T-cell (primary cell): Measurements from ENCODE around the gene FICD. TPM values are rescaled to one million over a fixed set of nuclear protein-coding genes. Genes with fewer than 3 reads are reported as not detected.

Source experiments
- total RNA-seq, 35 experiments: library from RNA in 6 of 35; stranded (reverse) in 6 of 35; fragments of 120-200 nt in 1 of 35; gene quantifications; one replicate each; pipeline versions ENCODE4 v1.2.1 to v1.2.4 and lab custom pipeline; 2013 to 2026

FICD gene
- total RNA-seq, 5 donors from 2014 or later (not counting 1 experiment from before 2014, with no cell fraction given), result 5.0 to 9.3 (median 7.8) TPM

Other genes with a start within 250 kb of the FICD start
- 1 to 10 TPM in 2 of 5 donors, under 1 TPM in 3; 0.76 to 6.7 (median 0.98) TPM for gene CMKLR1, start 176.0 kb upstream of the FICD start, total RNA-seq
- 100 to 1,000 TPM in 1 of 5 donors, 10 to 100 TPM in 4; 76.3 to 107 (median 84.9) TPM for gene SART3, start 45.9 kb downstream of the FICD start, total RNA-seq
- 100 to 1,000 TPM; 108 to 190 (median 130) TPM for gene ISCU, start 47.3 kb downstream of the FICD start, total RNA-seq
- 1 to 10 TPM in 2 of 5 donors, under 1 TPM in 3; 0.13 to 3.9 (median 0.98) TPM for gene TMEM119, start 82.8 kb downstream of the FICD start, total RNA-seq
- 100 to 1,000 TPM; 102 to 220 (median 215) TPM for gene SELPLG, start 118.6 kb downstream of the FICD start, total RNA-seq
- 10 to 100 TPM in 1 of 5 donors, 1 to 10 TPM in 4; 7.4 to 11.4 (median 8.7) TPM for gene CORO1C, start 216.2 kb downstream of the FICD start, total RNA-seq